BLaER1 treated with 17β-estradiol and CSF1 and Interleukin-3, amounts not matched to agents 10 nM and 100 nM (cell line): ENCODE measurements around the gene HAPLN2.

Experiments used
- H3K27ac ChIP-seq, 11 experiments: shearing (Covaris generic); formaldehyde crosslinking; 2 replicates each; pipeline ENCODE4 v1.8.1; 2022
- H3K27me3 ChIP-seq, 11 experiments: shearing (Covaris generic); formaldehyde crosslinking; 2 replicates each; pipeline ENCODE4 v1.8.1; 2022
- H3K36me3 ChIP-seq, 11 experiments: shearing (Covaris generic); formaldehyde crosslinking; 2 replicates each; pipeline ENCODE4 v1.8.1; 2022
- H3K4me1 ChIP-seq, 10 experiments: shearing (Covaris generic); formaldehyde crosslinking; 2 replicates each; pipeline ENCODE4 v1.8.1; 2022
- H3K4me2 ChIP-seq, 11 experiments: shearing (Covaris generic); formaldehyde crosslinking; 2 replicates each; pipeline ENCODE4 v1.8.1; 2022
- H3K4me3 ChIP-seq, 10 experiments: shearing (Covaris generic); formaldehyde crosslinking; 2 replicates each; pipeline ENCODE4 v1.8.1; 2022
- H3K9ac ChIP-seq, 11 experiments: shearing (Covaris generic); formaldehyde crosslinking; 2 replicates each; pipeline ENCODE4 v1.8.1; 2022
- H3K9me3 ChIP-seq, 11 experiments: shearing (Covaris generic); formaldehyde crosslinking; replicated peaks in 1 of 11; 2 replicates each; pipeline ENCODE4 v1.8.1; 2022
- H4K20me1 ChIP-seq, 11 experiments: shearing (Covaris generic); formaldehyde crosslinking; 2 replicates each; pipeline ENCODE4 v1.8.1; 2022
- Cebpa-rat ChIP-seq, 11 experiments: shearing (Covaris generic); IDR thresholded peaks; 2 replicates each; pipeline ENCODE4 v1.8.1; 2022

Gene HAPLN2

DNA sequence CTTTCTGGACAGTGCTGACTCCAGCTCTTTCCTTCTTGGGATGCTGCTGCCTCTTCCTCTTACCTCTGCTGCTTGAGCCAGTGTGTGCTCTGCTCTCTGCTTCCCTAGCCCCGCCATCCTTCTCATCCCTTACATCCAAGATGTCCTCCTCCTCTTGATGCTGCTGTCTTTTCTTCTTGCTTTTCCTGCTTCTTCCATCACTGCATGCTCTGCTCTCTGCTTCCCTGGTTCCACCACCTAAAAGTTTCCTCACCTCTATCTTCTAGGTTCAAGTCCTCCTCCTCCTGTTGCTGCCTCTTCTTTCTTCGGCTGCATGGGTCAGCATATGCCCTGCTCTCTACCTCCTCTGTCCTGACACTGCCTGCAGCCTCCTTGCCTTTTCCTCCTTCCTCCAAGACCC is 24.2 kb upstream of the HAPLN2 start:
- peaks cover 52 to 75% (median 72%) of the 10 kb centered on the region in 11 experiments for H3K36me3 ChIP-seq

DNA sequence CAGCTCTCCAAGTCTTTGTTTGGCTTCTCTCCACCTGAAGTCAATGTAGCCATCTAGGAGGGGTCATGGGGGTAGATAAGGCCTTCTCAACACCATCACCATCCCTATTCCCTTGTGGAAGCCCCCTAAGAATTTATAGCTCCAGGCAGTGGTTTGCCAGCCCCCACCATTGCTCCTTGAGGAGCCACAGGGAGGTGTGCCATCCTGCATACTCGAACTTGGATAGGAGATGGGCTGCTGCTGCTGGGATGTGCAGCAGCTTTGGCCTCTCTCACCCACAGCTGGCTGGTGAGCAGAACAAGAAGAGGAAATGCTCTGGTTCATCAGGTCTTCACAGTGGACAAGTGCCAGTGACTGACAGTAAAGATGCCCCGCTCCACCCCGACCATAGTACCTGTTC is 22.8 kb upstream of the HAPLN2 start:
- H3K4me3 ChIP-seq: no peak overlapping the region
- no peaks in the 10 kb centered on the region for H3K9me3 ChIP-seq
- peaks cover 0 to 74% (median 45%) of the 10 kb centered on the region in 11 experiments; a peak in 14 of 22 replicates for H4K20me1 ChIP-seq
- H3K4me1 ChIP-seq: peaks cover 39 to 57% (median 44%) of the 10 kb centered on the region in 10 experiments
- no peak overlapping the region for H3K9ac ChIP-seq
- no peak overlapping the region for H3K27ac ChIP-seq
- H3K36me3 ChIP-seq: peaks cover 52 to 77% (median 72%) of the 10 kb centered on the region in 11 experiments
- no peaks in the 10 kb centered on the region for H3K27me3 ChIP-seq
- TF ChIP-seq Cebpa-rat (IDR thresholded peaks at IDR 0.05): no peak
- no peak overlapping the region for H3K4me2 ChIP-seq

More for the DNA sequence above, 24.2 kb upstream of the HAPLN2 start:
- no peaks in the 10 kb centered on the region for H3K27me3 ChIP-seq
- H3K27ac ChIP-seq: no peak overlapping the region
- no peak overlapping the region for H3K4me3 ChIP-seq
- H3K9me3 ChIP-seq: no peaks in the 10 kb centered on the region
- TF ChIP-seq Cebpa-rat (IDR thresholded peaks at IDR 0.05): no peak
- no peak overlapping the region for H3K4me2 ChIP-seq
- H3K9ac ChIP-seq: peak overlapping the region in 1 of 11 experiments; percentile 21; a peak in 1 of 22 replicates
- H4K20me1 ChIP-seq: peaks cover 0 to 74% (median 45%) of the 10 kb centered on the region in 11 experiments; a peak in 14 of 22 replicates
- H3K4me1 ChIP-seq: peaks cover 40 to 62% (median 48%) of the 10 kb centered on the region in 10 experiments

DNA sequence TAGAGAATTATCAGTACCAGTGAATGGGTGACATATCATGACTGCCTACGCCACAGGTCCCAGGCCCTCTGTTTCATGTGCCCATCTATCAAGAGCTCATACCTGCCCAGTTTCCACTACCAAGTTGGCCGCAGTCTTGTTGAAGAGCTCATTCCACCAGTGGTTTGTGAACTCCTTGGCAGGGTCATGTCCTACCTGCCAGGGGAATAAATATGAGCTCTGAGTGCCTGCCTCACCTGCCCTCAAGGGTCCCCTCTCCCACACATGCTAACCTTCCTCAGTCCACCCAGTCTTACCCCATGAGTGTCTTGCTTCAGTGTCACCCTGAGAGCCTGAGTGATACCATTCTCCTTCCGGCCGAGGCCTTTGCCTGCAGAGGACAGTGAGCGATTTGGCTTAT is 21.1 kb upstream of the HAPLN2 start:
- Histone ChIP-seq H3K36me3 (peaks cover 48 to 71% (median 66%) of the 10 kb centered on the region in 11 experiments), H4K20me1 (peaks cover 0 to 67% (median 36%) of the 10 kb centered on the region in 11 experiments; a peak in 14 of 22 replicates), H3K4me1 (peaks cover 39 to 60% (median 46%) of the 10 kb centered on the region in 10 experiments), H3K4me3 (no peak overlapping the region), H3K9me3 (no peaks in the 10 kb centered on the region), H3K4me2 (no peak overlapping the region; a peak in 1 of 22 replicates), H3K27me3 (no peaks in the 10 kb centered on the region), H3K27ac (no peak overlapping the region), H3K9ac (no peak overlapping the region; a peak in 1 of 22 replicates)
- no peak for TF ChIP-seq Cebpa-rat (IDR thresholded peaks at IDR 0.05)

DNA sequence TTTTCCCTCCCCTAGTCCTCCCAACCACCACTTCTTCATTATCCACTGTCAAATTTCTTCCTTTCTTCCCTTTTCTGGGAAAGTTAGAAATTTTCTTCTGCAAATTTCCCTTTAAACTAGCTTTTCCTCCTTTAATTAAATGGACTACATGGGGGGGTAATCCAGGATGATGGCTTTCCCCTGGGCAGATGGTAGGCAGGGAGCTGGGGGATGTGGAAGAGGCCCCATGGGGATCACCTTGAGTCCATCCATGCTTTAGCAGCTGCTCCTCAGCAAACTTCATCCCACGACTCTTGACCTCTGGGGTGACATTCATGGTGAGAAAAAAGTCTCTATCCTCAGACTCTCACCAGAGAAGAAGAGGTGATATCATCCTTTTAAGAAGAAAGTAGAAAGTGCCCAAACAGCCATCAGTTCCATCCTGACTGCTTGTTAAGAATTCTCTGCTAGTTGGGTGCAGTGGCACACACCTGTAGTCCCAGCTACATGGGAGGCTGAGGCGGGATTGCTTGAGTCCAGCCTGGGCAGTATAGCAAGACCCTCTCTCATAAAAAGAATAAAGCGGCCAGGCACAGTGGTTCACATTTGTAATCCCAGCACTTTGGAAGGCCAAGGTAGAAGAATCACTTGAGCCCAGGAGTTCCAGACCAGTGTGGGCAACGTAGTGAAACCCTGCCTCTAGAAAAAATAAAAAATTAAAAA is 20.3 kb upstream of the HAPLN2 start:
- Histone ChIP-seq H3K36me3 (peaks cover 41 to 63% (median 58%) of the 10 kb centered on the region in 11 experiments), H3K9ac (peak overlapping the region in 2 of 11 experiments; percentile 9 to 11; a peak in 2 of 22 replicates), H3K27me3 (no peaks in the 10 kb centered on the region), H3K4me2 (peak overlapping the region in 8 of 11 experiments; percentile 88 to 96 (median 94); a peak in 11 of 22 replicates), H3K27ac (0 out of 22 replicates have a peak overlapping the region, but pooled peaks of 1 of the 11 experiments have one; percentile 3), H3K9me3 (no peaks in the 10 kb centered on the region), H3K4me3 (no peak overlapping the region), H4K20me1 (peaks cover 0 to 59% (median 32%) of the 10 kb centered on the region in 11 experiments; a peak in 13 of 22 replicates), H3K4me1 (peaks cover 34 to 53% (median 39%) of the 10 kb centered on the region in 10 experiments)
- TF ChIP-seq Cebpa-rat (IDR thresholded peaks at IDR 0.05): no peak

DNA sequence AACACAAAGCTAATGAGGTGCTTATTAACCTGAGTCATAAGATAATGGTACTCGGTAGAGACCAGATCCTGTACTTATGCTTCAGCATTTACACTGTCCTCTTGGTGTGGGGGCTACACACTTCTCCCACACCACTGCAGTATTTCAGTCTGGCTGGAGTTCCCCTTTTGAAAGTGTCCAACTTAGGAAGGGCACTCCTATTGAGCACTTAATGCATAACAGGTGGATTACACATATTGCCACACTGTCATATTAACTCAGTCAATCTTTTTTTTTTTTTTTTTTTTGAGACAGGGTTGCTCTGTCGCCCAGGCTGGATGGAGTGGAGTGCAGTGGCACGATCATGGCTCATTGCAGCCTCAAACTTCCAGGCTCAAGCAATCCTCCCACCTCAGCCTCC is 19.4 kb upstream of the HAPLN2 start:
- peak overlapping the region in 9 of 10 experiments; percentile 57 to 87 (median 80); a peak in 17 of 20 replicates for H3K4me3 ChIP-seq
- TF ChIP-seq Cebpa-rat (IDR thresholded peaks at IDR 0.05): 0 out of 22 replicates have a peak, but pooled peaks of 1 of the 11 experiments have one; percentile 16
- peak overlapping the region in 9 of 11 experiments; percentile 82 to 95 (median 88); a peak in 11 of 22 replicates for H3K9ac ChIP-seq
- peaks cover 33 to 49% (median 35%) of the 10 kb centered on the region in 10 experiments for H3K4me1 ChIP-seq
- H3K4me2 ChIP-seq: peak overlapping the region; percentile 88 to 97 (median 94)
- H3K27ac ChIP-seq: peak overlapping the region in 7 of 11 experiments; percentile 87 to 94 (median 92); a peak in 9 of 22 replicates
- peaks cover 33 to 54% (median 49%) of the 10 kb centered on the region in 11 experiments for H3K36me3 ChIP-seq
- H3K9me3 ChIP-seq: no peaks in the 10 kb centered on the region
- no peaks in the 10 kb centered on the region for H3K27me3 ChIP-seq
- peaks cover 0 to 50% (median 22%) of the 10 kb centered on the region in 11 experiments; a peak in 12 of 22 replicates for H4K20me1 ChIP-seq

DNA sequence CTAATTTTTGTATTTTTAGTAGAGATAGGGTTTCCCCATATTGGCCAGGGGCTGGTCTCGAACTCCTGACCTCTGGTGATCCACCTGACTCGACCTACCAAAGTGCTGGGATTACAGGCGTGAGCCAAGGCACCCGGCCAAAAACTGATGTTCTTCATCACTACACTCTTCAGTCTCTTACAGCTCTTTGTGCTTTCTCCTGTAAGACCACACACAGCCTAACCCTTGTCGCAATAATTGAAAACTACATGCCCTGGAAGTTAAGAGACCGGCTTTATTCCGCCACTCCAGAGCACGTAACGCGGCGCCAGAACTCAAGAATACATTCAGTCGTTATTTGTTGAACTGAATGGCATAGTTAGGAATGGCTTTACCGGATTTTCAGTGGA is 18.5 kb upstream of the HAPLN2 start:
- H3K4me1 ChIP-seq: peaks cover 33 to 54% (median 44%) of the 10 kb centered on the region in 10 experiments
- TF ChIP-seq Cebpa-rat (IDR thresholded peaks at IDR 0.05): no peak
- peak overlapping the region; percentile 82 to 95 (median 87) for H3K9ac ChIP-seq
- peak overlapping the region; percentile 88 to 97 (median 94) for H3K4me2 ChIP-seq
- peaks cover 0 to 41% (median 15%) of the 10 kb centered on the region in 11 experiments; a peak in 11 of 22 replicates for H4K20me1 ChIP-seq
- H3K27me3 ChIP-seq: no peaks in the 10 kb centered on the region
- H3K27ac ChIP-seq: peak overlapping the region; percentile 24 to 94 (median 89); a peak in 21 of 22 replicates
- H3K9me3 ChIP-seq: no peaks in the 10 kb centered on the region
- H3K36me3 ChIP-seq: peaks cover 24 to 45% (median 40%) of the 10 kb centered on the region in 11 experiments
- H3K4me3 ChIP-seq: peak overlapping the region; percentile 57 to 87 (median 80)

DNA sequence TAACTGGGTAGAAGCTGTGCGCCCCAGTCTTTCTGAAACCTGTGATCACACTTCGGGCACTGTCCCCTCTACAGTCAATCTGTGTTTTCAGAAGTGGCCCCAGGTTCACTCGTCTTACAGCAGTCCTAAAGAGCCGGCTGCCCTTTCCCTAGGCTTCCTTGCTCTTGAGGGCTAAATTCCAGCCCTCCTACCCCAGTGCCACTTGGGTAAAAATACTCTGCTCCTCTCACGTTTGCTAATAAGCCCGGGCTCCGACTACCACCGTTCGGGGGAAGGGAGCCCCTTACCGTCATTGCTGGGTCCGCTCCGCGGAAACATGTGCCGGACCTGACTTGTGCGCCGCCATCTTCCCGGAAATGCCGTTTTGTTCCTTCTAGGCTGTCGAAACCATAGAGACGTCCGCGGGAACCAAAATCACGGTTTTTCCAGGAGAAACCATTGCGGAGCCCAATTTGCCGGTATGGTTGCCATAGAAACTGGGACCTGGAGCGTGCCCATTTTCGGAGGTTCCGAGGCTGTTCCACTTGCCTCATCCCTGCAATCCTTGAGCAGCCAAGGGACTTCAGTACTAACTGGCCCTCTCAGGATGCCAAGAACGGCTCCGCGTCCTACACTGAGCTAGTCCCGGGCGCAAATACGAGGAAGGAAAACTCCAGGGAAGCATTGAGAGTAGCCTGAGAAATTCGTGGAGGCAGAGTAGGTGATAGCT is 17.9 kb upstream of the HAPLN2 start, which contains the start of gene GPATCH4:
GPATCH4 (minus strand) TSS at position 358 of the 709 bp plus-strand sequence.
- H3K27ac ChIP-seq: peak within 1 kb of the TSS; percentile 24 to 94 (median 89); a peak in 21 of 22 replicates
- H3K4me2 ChIP-seq: peak within 1 kb of the TSS; percentile 88 to 97 (median 94)
- H3K4me1 ChIP-seq: peaks cover 33 to 60% (median 47%) of the 10 kb centered on the region in 10 experiments
- no peak for TF ChIP-seq Cebpa-rat (IDR thresholded peaks at IDR 0.05)
- no peaks in the 10 kb centered on the region for H3K9me3 ChIP-seq
- H3K27me3 ChIP-seq: no peaks in the 10 kb centered on the region
- peak within 1 kb of the TSS; percentile 82 to 95 (median 87) for H3K9ac ChIP-seq
- peaks cover 18 to 39% (median 34%) of the 10 kb centered on the region in 11 experiments for H3K36me3 ChIP-seq
- peaks cover 0 to 35% (median 11%) of the 10 kb centered on the region in 11 experiments; a peak in 10 of 22 replicates for H4K20me1 ChIP-seq
- H3K4me3 ChIP-seq: peak within 1 kb of the TSS; percentile 57 to 87 (median 80)

DNA sequence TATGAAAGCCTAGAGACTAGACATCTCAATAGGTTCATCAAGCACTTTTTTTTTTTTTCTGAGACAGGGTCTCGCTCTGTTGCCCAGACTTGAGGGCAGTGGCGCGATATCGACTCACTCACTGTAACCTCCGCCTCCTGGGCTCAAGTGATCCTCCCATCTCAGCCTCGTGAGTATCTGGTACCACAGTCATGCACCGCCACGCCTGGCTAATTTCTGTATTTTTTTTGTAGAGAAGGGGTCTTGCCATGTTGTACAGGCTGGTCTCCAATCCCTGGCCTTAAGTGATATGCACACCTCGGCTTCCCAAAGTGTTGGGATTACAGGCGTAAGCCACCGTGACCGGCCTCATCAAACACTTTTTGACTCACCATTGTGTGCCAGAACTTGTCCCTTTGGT is 17.3 kb upstream of the HAPLN2 start:
- peak overlapping the region; percentile 88 to 97 (median 94) for H3K4me2 ChIP-seq
- H3K9me3 ChIP-seq: no peaks in the 10 kb centered on the region
- peaks cover 35 to 64% (median 48%) of the 10 kb centered on the region in 10 experiments for H3K4me1 ChIP-seq
- H3K4me3 ChIP-seq: peak overlapping the region; percentile 57 to 87 (median 80)
- peak overlapping the region; percentile 24 to 94 (median 89); a peak in 21 of 22 replicates for H3K27ac ChIP-seq
- H3K9ac ChIP-seq: peak overlapping the region; percentile 82 to 95 (median 87)
- H3K36me3 ChIP-seq: peaks cover 12 to 33% (median 28%) of the 10 kb centered on the region in 11 experiments
- peaks cover 0 to 29% (median 7%) of the 10 kb centered on the region in 11 experiments; a peak in 10 of 22 replicates for H4K20me1 ChIP-seq
- no peak for TF ChIP-seq Cebpa-rat (IDR thresholded peaks at IDR 0.05)
- no peaks in the 10 kb centered on the region for H3K27me3 ChIP-seq
